GF-D8 (cell line): ENCODE results near the gene GABBR2.

Experiments used
- DNase-seq: peaks from one replicate; lab custom pipeline; 2025; lab: John Stamatoyannopoulos, UW

Gene GABBR2

DNA sequence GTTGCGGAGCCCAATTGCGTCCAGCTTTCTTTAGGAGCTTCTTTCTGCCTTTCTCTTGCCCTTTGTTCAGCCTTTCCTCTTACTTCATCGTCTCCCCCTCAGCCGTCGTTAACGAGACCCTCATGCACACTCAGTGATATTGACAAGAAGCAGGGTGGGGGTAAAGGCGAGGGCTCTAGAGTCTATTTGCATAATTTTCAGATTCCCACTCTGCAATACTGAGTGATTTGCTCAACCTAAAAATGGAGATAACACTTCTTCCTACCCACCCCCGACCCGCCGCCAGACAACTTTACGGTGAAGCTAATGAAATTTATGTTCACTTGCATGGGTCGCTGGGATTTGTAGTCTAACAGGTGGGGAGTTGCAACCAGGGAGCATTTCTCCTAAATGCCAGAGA, 452.0 kb downstream of the GABBR2 start:
- no peak for DNase-seq

DNA sequence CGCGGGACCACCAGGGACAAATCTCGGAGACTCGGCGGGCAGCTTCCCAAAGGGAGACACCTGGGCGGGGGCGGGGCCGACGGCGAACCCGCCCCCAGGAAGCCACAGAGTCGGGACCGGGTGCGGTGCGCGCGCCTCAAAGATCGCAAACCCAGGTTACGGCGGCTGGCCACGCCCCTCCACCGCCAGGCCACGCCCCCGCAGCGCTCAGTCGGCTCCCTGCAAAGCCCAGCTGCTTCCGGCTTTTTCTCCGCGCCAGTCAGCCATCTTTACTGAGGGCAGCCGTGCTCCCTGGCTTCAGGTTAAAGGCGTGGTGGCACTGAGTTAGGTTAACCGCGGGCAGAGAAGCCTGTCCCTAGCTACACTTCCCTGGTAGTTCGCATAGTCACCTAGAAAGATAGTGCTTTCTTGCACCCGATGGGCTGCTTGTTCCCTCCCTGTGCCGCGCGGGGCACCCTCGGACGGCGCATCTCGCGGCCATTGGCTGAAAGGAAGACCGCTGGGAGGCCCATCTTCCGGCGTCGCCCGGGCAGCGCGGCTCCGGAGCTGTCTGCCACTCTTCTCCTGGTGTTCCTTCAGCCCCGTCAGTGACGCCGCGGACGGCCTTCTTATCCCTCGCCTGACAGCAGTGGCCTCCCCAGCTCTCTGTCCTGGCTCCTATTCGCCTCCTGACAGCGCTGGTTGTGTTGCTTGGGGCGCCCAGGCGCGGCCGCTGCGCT, 453.0 kb downstream of the GABBR2 start, which contains the start of gene TBC1D2:
TBC1D2 (minus strand) TSS at position 72 of the 719 bp plus-strand sequence. CDS start 108 bp downstream, outside the sequence.
- peak; percentile 93 for DNase-seq

DNA sequence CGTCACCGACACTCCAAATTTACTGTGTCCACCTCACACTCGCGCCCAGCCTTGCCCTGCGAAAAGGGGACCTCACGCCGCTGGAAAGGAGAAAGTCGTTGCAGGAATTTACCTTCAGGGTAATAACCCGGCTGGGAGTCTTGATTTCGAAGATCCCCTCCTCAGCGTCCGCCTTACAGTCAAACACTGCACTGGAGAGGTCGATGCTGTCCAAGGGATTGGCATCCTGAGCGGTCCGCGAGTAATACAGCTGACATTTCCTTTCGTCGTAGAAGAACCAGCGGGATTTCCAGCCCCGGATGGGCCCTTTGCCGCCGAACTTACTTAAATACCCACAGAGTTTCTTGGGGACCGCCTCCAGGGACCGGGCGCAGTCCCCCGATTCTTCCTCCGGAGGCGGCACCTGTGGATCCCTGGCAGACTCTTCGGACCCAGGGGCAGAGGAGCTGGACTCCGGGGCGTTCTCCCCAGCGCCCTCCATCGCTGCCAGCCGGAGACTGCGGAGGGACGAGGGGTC, 453.6 kb downstream of the GABBR2 start:
- DNase-seq = no peak

DNA sequence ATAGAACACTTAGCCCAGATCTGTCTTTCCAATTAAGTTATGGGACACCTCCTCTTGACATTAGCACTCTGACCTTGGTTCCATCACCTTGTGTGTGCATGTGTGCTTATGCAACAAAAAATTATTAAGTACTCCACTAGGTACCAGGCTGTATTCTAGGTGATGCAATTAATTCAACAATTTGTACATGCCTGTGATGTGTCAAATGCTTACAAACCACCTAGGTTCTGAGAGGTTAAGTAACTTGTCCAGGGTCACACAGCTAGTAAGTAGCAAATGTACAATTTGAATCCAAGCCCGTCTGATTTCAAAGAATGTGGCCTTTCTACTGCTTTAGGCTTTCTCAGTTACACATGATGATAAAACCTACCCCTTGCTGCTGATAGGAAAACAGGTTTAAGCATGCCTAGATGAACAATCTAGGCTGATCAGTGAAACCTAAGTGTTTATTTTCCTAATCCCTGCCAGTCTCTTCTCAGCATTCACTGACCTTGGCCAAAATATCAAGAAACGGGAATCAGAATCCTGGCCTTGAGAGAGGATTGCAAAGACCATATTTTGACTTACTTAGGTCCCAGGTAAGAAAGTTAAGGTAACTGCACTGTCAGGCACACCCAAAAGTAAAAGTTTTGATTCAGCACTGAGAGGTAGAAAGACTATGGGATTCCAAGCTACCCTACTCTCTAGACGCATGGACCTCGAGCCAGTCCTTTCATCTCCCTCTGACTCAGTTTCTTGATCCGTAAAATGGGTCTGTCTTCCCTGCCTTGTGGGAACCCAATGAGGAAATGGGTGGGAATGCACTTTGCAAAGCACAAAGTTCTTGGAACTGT, 454.3 kb downstream of the GABBR2 start:
- DNase-seq = no peak

DNA sequence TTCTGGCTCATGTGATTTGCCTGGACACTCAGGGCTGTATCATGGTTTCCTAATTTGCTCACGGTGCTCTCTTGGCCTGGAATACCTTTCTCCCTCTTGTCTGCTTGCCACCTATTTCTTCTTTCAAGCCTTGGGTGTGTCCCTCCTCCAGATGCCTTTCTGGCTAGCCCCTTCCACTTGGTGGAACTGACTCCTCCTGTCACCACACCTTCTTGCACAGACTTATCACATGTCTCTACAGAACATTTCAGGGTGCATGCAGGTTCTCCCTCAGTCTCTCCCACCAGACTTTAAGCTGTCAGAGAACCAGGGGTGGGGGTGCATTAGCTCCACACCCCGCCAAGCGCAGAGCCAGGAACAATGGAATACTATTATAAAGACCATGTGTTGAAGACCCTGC, 455.2 kb downstream of the GABBR2 start:
- no peak for DNase-seq

DNA sequence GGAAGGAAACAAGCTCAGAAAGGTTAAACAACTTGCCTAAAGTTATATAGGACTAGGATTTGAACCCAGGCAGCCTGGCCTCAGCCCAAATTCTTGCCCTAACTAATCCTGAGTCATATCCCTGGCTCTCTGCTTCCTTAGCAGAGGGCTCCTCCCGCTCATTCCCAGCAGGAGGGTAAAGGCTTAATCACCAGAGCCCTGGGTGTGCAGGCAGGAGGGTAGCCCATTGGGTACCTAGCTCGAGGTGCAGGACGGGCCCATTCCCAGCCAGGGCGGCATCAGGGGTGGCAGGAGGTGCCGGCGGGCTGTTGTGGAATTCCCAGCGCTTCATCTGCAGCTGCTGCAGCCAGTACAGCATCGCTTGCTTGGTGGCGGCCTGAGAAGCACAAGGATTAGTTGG, 457.2 kb downstream of the GABBR2 start:
- DNase-seq = no peak

DNA sequence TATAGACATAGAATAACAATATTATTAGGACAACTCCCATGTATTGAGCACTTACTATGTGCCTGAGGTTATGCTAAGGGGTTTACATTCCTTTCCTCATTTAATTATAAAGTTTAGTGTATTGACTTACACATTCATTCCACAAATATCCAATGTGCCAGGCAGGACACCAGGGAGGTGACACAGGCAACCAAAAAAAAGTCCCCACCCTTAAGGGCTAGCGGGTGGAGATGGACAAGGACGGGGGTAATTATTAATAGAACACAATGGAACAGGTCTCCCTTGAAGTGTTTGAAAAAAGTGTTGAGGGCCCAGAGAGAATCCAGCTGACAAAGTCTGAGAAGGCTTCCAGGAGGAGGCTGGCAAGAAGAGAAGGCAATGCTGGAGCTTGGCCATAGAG, 459.0 kb downstream of the GABBR2 start:
- DNase-seq = no peak

DNA sequence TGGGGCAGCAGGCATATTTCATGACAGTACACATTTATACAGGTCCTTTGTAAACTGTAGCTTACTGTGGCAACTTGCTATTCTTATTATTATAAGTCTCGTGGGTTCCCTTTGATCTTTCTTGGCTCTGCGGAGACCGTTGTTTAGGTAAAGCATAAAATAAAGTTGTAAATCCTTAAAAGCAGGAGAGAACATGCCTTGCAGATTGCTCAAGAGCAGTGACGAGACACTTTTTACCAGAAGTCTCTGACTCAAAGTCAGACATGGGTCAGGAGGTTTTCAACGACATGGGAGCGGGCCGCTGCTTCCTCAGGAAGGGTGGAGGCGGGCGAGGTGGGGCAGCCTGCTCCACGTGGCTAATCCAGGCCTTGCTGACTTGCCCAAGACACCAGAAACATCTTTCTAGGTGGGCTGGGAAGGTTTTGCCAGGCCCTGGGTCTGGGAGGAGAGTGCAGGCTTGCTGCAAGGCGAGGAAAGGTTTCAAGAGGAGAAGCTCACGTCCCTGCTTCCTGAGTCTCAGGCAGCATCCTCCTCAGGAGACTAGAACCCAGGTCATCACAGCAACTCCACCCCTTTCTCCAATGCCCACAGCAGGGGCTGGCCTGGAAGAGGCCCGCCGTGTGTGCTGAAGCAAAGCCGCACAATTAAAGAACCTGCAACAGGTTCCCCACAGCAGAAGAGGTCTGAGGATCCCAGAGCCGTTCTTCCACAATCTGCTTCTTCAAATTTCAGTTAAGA, 459.8 kb downstream of the GABBR2 start:
- peak; percentile 88 for DNase-seq

DNA sequence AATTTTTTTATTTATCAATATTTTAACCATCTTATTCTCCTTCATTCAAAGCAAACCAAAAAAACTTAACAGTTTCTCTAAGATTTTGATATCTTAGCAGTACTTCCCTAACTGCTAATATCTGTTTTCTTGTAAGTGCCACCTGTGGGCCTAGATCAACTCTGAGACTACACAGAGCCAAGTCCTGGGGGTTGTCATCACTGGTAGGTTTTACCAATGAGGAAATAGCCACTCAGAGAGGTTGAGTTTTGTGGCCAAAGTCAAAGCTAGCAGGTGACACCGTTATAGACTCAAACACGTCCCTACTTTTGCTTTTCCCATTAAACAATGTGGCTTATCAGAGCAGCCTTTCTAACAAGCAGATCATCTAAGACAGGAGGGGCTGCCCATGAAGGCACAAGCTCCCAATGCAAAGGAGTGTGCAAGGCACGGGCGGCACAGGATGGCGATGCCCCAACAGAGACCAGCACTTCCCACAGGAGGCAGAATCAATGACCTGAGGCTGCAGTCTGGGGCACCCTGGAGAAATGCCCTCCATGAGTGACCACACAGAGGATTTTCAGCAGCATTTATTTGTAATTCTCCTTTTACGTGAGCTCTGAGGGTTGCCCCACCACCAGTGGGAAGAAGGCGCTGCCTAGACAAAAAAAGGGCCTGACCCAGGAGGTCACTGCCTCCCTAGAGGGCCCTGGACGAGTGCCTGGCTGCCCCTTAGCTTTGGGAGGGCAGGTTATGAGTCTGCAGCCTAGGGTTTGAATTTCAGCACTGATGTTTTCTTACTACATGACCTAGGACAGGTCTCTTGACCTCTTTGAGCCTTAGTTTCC, 460.7 kb downstream of the GABBR2 start:
- peak; percentile 15 for DNase-seq

DNA sequence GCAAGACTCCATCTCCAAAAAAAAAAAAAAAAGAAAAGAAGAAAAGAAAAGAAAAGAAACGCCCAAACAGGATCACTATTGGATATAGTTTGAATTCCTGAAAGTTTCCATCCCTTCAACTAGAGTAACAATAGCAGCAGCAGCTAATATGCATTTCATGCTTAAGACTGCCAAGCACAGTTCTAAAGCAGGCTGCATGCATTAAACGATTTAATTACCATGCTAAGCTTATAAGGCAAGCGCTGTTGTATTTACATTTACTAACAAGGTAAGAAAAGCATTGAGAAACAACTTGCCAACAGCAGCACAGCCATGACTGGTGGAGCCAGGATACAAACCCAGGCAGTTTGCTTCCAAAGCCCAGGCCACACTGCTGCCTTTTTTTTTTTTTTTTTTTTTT, 466.3 kb downstream of the GABBR2 start:
- no peak for DNase-seq

DNA sequence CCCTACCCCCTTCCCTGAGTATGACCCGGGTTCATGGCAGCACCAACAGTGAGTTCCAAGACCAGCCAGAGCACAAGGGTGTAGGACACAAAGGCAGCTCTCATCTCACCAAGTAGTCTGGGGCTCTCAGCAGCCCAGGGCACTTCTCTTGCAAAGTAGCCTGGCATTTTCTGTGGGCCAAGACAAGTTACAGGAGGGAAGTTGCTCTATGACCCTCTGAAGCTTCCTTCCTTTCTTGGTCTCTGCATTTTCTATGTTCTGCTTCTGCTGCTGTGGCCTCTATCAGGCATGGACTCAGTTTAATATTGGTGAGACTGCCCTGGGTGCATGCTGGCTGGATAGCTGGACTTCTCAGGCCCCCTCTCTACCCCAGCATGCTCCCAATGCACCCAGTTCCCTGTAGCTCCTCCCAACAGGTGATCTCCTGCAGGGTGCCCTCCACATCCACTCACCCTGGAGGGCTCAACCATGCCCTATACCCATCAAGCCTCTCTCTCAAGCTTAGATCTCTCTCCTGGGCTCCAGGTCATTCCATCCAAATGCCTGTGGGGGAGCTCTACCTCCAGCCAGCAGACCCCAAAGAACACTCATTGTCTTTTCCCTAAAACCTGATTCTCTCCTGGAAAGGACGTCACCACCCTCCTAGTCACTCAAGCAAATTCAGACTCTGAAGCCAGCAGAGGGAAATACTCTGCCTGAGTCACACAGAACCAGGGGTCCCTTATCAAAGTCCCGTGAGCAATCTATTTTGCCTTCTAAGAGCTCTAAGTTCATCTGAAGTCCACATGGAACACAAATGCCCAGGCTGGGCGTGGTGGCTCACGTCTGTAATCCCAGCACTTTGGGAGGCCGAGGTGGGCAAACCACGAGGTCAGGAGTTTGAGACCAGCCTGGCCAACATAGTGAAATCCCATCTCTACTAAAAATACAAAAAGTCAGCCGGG, 467.1 kb downstream of the GABBR2 start:
- peak; percentile 34 for DNase-seq

DNA sequence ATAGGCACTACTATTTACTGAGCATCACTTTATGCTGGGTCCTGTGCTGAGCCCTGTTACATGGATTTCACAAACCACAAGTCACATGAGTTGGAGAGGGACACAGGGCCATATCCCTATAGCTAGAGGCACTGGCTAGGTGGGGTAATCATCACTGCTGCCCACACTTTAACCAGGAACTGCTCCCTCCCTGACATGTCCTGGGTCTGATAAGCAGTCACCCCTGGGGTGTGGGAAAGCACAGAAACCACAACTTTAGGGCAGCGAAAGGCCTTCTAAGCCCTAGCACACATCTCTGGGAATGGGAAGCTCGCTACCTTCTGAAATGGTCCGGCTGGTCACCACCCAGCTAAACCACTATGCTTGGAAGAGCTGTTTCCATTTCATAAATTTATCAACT, 468.3 kb downstream of the GABBR2 start:
- no peak for DNase-seq
